Fibroblast of skin of right quadriceps (primary cell): ENCODE results near the gene DAP.

ENCODE experiments used
- DNase-seq: peaks from one replicate; pipeline ENCODE4 v3.0.0-alpha.2; 2013

Gene DAP

DNA sequence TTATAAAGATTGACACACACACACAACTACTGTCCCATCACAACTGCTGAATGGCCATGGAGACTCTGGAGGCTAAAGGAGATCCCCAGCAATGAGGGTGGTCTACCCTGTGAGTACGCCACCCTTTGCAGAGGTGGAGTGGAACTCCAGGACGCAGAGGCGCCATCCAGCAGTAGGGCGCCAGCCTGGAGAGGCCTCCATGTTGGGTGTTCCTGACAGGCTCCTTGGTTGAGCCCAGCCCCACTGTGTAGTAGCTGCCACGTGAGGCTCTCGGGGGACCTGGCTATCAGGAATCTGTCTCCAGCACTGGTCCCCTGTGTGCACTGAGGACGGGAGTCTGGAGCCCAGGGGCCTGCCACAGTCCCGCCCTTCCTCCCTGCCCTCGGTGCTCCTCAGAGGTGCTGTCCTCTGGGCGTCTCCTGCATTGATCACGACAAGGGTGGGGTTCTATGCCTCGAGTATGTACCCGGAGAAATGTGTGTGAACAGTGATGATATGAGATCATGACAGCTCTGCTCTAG lies 72.3 kb downstream of the DAP start:
- DNase-seq: no peak

DNA sequence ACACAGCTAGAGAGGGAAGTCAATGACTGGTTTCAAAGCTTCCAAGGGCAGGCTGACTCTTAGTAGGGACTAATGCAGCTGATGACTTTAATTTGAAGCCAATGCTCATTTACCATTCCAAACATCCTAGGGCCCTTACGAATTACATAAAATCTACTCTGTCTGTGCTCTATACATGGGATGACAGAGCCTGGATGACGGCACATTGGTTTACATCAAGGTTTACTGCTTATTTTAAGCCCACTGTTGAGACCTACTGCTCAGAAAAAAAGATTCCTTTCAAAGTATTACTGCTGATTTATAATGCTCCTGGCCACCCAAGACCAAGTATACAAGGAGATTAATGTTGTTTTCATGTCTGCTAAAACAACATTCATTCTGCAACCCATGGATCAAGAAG lies 74.1 kb downstream of the DAP start:
- DNase-seq: no peak

DNA sequence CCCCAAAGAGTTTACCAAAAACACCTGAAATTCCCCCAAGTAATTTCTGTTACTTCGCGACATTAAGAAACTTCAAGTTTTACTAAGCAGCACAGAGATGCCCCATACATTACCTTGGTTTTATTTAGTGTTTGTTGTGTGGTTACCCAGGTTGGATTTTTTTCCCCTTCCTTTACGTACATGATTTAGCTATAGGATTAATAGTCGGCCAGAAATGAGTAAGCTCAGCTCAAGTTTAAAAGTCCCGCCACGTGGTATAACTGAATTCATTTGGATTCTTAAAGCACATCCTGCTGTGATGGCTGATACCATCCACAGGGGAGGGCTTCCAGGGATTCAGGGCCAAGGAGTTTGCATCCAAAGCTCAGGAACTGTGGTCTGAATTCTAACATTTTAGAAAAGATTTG lies 75.9 kb downstream of the DAP start:
- no peak for DNase-seq

DNA sequence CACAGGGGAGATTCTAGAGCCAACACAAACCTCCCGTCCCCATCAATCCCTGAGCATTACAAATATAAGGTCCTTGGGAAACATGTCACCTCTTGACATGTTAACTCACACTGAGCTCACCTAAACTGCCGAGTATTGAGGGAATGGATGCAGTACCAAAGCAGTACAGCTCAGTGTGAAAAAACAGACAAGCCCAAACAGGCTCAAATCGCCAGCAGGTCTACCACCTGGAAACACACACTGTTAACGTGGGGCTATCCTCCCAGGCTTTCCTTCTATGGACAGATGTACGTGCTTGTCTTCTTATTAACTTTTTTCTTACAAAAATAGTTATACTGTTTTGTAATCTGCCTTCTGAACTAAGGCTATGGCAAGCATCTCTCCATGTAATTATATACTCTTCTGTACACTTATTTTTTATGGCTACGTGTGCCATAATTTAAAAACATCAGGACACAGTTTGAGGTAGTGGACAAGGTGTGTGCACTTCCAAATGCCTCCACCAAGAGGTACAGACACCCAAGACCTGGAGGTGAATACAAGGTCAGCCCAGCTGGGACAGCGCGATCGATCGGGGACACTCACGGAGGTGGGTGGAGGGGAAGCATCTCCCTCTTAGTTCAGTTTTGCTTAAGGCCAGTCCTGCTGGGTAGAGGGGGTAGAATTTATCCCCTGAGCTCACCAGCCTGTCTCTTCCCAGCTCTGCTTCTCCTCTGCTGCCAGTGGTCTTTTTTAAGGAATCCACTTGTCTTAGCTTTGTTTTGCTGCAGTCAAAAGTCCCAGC lies 76.5 kb downstream of the DAP start:
- no peak for DNase-seq

DNA sequence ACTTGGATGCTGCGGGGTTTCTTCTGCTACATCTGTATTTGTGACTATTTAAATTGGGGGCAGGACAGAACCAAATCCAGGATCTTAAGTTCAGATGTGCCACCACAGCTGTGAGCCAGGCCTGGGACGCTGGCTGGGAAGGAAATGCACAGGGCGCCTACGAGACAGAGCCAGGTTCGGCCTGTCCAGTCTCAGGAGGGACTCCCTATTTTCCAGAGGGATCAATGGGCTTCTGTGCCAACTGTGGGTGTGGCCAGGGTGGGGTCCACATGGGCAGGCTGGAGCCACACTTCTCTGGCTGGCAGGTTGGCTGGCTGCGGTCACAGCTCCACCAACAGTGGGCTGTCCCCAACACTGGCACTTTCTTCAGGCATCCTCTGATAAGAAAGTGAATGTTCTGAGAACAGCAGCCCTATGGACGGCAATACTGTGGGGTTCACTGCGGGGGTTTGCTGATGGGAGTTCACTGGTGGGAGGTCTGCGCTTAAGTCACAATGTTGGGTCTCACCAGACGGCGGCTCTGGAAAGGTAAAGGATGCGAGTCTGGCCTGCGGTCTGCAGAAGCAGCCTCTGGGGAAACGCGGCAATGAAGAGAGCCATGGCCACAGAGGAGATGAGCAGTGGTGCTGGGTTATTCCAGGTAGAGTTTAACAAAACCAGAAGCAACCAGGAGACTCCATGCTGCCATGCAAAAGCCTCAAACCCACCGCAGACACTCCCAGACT lies 78.1 kb downstream of the DAP start:
- DNase-seq: no peak

DNA sequence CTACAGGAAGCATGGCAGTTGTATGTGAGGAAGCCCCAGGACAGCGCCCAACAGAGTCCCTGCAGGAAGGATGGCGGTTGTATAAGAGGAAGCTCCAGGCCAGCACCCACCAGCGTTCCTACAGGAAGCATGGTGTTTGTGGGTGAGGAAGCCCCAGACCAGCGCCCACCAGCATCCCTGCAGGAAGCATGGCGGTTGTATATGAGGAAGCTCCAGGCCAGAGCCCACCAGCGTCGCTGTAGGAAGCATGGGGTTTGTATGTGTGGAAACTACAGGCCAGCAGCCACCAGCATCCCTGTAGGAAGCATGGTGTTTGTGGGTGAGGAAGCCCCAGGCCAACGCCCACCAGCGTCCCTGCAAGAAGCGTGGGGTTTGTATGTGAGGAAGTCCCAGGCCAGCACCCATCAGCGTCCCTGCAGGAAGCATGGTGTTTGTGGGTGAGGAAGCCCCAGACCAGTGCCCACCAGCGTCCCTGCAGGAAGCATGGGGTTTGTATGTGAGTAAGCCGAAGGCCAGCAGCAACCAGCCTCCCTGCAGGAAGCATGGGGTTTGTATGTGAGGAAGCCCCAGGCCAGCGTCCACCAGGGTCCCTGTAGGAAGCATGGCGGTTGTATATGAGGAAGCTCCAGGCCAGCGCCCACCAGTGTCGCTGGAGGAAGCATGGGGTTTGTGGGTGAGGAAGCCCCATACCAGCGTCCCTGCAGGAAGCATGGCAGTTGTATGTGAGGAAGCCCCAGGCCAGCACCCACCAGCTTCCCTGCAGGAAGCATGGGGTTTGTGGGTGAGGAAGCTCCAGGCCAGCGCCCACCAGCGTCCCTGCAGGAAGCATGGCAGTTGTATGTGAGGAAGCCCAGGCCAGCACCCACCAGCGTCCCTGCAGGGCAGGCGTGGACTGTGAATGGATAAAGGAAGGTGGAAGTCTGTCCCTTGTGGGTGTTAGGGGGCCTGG lies 79.0 kb downstream of the DAP start:
- DNase-seq: no peak

DNA sequence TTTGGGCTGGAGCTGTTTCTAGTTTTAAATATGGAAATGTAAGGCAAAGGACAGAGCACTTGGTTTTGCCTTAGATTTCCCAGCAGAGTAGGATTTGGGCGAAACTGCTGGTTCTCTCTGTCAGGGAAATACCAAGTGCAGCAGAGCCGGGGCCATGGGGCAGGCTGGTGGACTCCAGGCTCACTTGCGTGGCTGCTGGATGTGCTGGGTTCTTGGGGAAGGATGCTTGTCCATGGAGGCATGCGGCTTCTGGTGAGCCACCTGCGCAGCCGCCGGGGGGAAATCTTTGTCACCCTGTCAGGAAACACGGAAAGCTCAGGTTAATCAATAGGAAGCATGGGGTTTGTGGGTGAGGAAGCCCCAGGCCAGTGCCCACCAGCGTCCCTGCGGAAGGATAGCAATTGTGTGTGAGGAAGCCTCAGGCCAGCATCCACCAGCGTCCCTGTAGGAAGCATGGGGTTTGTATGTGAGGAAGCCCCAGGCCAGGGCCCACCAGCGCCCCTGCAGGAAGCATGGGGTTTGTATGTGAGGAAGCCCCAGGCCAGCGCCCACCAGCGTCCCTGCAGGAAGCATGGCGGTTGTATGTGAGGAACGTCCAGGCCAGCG lies 80.1 kb downstream of the DAP start:
- no peak for DNase-seq

DNA sequence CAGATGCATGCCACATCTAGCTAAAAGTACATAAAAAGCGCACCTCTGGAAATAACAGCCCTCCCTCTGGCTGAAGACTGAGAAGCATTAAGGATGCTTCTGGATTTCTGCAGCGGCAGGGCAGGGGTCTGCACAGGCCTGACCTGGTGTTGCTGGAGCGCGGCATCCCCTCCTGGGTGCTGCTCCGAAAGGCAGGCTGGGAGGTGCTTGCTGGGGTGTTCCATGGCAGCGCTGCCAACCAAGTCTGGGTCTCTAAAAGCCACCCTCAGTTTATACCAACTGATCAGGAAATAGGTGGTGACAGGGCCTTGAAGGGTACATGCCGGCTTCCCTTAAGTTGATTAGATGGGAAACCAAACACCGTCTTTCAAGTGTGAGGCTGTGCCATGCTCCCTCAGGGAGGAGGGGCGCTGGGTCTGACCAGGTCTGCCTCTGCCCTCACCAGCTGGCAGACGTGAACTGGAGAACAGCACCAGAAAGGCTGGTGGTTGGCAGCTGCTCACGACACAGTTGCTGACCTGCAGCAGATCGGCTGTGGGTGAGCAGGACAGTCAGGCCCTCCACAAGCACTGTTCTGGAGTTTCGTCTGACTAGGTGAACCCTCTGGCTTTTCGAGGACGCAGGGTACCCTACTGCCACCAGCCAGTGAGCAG lies 81.6 kb downstream of the DAP start:
- DNase-seq: no peak

DNA sequence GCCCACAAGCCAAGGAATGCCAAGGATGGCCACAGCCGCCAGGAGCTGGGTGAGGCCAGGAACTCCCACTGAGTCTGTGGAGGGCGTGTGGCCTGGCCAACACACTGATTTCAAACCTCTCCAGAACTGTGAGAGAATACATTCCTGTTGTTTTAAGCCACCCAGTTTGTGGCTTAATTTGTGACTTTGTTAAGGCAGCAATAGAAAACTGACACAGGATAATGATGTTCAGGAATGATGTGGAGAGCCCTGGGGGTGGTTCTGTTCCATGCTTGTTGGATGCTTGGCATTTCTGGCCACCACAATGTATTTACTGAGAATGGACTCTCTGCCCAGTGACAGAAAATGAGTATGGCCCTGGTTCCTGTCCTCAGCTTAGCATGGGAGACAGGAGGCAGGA lies 82.8 kb downstream of the DAP start:
- peak; percentile 39 for DNase-seq

DNA sequence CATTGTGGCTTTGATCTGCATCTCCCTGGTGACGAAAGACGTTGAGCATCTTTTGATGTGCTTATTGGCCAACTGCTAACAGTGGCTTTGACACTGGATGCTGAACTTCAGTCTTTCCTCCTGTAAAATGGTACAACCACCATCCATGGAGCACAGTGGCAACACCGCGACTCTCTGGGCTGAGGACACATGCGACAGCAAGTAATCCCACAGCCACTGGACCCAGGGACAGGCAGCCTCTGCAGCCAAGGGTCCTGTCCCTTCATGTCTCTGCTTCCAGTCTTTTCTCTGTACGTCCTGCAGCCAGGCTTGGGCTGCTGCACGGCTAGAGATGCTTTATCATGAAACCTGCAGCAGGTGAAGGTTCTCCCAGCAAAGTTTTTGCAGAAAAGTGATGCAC lies 83.5 kb downstream of the DAP start:
- no peak for DNase-seq

DNA sequence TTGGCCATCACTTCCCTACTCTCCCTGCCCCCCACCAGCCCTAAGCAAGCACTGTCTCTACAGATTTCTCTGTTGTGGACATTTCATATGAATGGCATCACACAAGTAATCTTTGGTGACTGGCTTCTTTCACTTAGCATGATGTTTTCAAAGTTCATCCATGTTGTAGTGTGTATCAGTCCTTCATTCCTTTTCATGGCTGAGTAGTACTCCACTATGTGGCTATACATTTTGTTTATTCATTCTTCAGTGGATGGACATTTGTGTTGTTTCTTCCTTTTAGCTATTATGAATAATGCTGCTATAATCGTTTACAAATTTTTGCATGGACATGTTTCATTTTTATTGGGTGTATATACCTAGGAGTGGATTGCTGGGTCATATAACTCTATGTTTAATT lies 84.1 kb downstream of the DAP start:
- no peak for DNase-seq

DNA sequence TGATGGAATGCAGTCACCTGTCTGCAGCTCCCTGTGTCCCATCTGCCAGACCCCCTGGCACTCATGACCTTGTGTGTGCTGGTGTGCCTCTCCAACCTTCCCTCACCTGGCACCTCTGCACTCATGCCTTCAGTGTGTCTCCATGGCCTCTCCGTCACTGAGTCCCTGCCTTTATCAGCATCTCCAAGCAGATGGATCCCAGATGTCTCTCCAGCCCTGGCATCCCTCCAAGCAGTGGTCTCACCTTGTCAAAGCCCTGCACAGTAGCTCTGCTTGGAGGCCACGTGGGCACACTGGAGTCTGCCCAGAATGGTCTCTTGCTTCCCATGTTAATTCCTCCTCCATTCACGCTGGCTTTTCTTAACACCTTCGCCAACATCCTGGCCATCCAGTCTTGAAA lies 84.8 kb downstream of the DAP start:
- peak; percentile 32 for DNase-seq

DNA sequence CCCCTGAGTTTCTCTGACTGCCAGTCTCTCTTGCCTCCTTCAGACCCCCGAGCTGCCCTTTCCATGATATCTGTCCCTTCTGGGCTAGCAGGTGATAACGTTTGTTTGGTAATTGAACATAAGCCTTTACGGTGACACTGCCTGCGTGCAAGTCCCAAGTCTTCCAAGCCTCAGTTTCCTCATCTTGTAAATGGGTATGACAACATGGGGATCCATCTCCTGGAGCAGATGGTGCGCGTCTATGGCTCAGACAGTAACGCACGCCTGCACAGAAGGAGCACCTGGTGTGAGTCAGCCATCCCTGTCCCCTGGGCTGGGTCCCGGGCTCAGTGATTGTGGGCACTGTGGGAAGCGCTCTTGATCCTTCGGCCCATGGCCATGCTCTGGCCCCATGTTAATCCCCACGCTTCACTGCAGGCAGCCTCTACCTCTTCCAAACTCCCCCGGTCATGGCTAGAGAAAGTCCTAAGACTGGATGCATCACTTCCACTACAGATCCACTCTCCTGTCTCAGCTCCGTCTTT lies 85.8 kb downstream of the DAP start:
- DNase-seq: no peak

DNA sequence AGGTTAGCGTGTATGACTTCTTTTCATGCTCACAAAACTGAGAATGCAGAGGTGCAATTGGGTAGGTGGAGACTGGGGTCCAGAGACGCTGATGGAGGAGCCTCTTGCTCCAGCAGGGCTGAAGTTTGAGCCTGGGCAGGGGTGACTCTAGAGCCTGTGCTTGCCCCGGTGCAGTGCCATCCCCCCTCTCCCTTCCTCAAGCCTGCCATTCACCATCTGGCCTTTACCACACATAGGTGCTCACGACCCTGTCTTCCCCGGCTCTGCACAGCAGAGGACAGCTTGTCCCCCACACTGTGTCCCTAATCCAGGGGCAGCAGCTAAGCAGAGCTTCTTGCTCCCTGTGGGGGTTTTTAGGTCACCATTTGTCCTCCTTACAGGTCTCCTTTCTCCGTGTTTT lies 86.5 kb downstream of the DAP start:
- no peak for DNase-seq

DNA sequence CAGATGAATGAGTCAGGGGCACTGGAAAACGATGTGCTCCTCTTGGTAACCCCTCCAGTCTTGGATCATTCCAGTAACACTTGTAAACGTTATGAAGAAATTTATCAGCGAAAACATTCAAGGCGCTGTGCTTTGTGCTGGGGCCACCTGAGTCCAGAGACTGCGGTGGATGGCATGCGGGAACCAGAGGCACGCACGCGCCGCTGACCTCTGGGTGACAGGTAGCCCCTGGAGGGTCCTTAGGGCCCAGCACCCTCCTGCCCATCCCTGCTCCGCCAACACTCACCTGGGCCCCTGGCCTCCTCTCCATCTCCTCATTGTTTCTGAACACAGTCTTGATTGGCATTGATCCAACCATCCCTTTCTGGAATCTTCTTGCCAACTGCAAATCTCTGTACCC lies 86.9 kb downstream of the DAP start:
- DNase-seq: no peak

DNA sequence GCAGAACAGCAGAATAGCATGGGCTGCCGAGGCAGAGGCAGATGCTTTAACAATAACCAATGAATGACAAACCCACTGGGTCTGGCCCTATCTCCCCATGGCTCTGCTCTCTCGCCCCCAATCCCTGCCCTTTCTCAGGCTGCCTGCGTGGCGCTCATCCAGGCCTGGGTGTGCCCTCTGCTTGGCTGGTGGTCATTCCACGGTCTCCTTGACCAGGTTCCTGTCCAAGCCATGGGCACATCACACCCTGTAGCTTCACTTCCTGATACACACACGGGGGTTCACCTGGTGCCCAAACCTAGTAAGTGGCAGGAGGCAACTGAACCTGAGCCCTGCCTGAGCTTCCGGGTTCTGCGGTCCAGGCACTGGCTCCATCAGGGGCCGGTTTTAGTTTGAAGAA lies 87.6 kb downstream of the DAP start:
- no peak for DNase-seq

DNA sequence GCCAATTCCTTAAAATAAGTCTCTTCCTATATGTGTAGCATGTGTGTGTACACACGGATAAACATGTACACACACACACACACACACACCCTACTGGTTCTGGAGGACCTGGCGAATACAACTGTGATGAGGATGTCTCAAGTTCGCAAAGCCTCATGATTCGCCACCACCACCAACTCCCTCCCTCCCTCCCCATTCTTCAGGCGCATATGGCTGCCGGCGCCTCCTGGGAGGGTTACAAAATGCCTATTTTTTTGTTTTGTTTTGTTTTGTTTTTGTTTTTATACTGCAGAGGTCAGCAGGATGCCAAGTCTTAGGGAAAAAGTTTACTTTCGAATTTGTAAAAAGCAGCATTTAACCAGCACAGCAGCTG lies 88.0 kb downstream of the DAP start:
- DNase-seq: no peak

DNA sequence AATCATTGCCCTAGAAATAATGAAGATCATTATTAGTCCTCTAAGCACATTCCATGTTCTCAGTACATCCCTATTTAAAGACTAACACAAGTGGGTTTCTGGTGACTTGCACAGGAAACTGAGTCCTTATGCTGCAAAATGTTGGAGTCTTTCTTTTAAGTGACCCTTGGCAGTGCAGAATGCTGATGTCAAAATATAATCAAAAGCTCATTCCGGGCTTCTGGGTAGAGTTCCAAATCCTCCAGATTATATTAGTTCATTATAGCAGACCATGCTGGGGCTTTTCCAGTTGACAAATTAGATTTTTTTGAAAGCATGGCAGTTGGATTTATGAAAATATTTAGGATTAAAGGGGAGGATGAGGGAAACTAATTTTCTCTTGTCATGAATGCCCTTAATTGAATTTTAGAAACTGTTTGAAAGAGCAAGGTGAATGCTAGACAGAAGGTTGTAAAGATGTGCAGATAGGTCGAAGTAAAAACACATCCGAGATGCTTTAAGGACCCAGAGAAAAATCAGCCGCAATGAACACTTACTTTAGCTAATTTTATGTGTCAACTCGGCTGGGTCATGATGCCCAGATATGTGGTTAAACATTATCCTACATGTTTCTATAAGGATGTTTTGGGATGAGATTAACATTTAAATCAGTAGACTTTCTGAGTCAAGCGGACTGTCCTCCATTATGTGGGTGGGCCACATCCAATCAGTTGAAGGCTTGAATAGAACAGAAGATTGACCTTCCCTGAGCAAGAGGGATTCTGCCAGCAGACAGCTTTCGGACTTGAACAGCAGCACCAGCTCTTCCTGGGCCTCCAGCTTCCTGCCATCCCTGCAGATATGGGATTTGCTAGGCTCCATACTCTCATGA lies 88.7 kb downstream of the DAP start:
- no peak for DNase-seq

DNA sequence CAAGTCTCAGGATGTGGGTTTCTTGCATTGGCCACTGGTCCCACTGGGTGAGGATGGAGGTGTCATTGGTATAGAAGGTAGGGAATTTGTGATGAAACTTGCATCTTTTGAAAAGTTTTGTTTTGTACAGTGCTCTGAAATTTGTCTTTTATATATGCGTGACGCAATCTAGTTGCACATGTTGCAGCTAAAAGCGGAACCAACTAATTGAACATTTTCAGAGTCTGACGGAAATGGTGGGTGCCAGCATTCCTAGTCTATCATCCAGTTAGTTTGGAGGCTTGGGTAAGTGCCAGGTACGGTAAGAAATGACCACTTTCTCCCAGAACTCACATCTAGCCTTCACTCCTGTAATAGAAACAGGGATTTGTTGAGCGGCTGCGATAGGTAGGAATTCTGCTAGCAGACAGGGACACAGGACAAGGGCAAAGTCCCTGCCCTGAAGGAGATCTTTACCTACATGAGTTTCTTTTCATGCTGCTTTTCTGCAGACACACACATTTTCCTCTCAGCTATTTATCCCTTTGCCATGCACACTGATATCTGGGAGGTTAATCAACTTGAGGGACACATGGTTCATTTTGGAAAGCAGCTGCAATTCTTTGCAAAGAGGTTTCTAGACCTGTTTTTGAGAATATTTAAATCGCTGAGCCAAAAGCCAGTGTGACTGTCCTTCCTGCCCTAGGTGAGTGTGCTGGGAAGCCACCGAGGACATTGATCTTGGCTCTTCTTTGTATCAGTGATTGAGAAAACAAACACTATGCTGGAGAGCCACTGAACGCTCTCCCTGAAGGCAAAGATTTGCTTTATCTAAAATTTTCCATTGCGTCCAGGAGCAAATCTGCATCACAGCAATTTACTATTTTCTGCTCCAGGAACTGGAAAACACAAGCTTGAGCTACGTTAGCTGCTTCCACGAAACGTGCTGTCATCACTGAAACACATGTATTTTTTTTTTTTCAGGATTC lies 89.7 kb downstream of the DAP start:
- DNase-seq: no peak

DNA sequence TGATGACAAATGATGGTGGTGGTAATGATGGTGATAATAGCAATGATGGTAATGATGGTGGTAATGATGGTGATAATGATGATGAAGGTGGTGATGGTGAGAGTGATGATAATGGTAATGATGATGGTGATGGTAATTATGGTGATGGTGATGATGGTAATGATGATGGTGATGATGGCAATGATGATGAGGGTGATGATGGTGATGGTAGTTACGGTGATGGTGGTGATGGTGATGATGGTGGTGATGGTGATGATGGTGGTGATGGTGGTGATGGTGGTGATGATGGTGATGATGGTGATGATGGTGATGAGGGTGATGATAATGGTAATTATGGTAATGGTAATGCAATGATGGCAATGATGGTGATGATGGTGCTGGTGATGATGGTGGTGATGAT lies 91.1 kb downstream of the DAP start:
- no peak for DNase-seq
